CD4-positive, alpha-beta T cell treated with Interleukin-15 for 4 hours (primary cell): ENCODE results near the gene KCNMA1.

Experiments used
- DNase-seq: peaks from one replicate; pipeline ENCODE4 v3.0.0-alpha.2; 2020; ENCODE audit warnings: low spot score

KCNMA1 gene

GRCh38 chr10:77633376-77633775 is 4.2 kb downstream of the KCNMA1 start:
- no peak for DNase-seq

GRCh38 chr10:77631241-77631640 is 6.4 kb downstream of the KCNMA1 start:
- DNase-seq: no peak

- DNase-seq: no peak
Measured at GRCh38 chr10:77630507-77630848, 7.1 kb downstream of the KCNMA1 start.

- no peak for DNase-seq
Measured at GRCh38 chr10:77629775-77630506, 7.7 kb downstream of the KCNMA1 start.

- no peak for DNase-seq
Measured at GRCh38 chr10:77628906-77629730, 8.5 kb downstream of the KCNMA1 start.

GRCh38 chr10:77626266-77626935 is 11.2 kb downstream of the KCNMA1 start:
- DNase-seq: no peak

GRCh38 chr10:77625379-77625778 is 12.2 kb downstream of the KCNMA1 start:
- no peak for DNase-seq

- DNase-seq: no peak
Measured at GRCh38 chr10:77622889-77623291, 14.7 kb downstream of the KCNMA1 start.

- DNase-seq: no peak
Measured at GRCh38 chr10:77620731-77621130, 16.9 kb downstream of the KCNMA1 start.

GRCh38 chr10:77619964-77620703 is 17.5 kb downstream of the KCNMA1 start:
- DNase-seq: no peak

- no peak for DNase-seq
Measured at GRCh38 chr10:77618117-77618516, 19.5 kb downstream of the KCNMA1 start.

- DNase-seq: no peak
Measured at GRCh38 chr10:77616766-77617165, 20.8 kb downstream of the KCNMA1 start.

GRCh38 chr10:77614778-77615625 is 22.6 kb downstream of the KCNMA1 start:
- DNase-seq: no peak

- no peak for DNase-seq
Measured at GRCh38 chr10:77613476-77614130, 24.0 kb downstream of the KCNMA1 start.

- no peak for DNase-seq
Measured at GRCh38 chr10:77611670-77612069, 25.9 kb downstream of the KCNMA1 start.

GRCh38 chr10:77611221-77611620 is 26.4 kb downstream of the KCNMA1 start:
- no peak for DNase-seq

- no peak for DNase-seq
Measured at GRCh38 chr10:77609781-77610272, 27.8 kb downstream of the KCNMA1 start.

- DNase-seq: no peak
Measured at GRCh38 chr10:77608281-77608680, 29.3 kb downstream of the KCNMA1 start.

- no peak for DNase-seq
Measured at GRCh38 chr10:77606751-77607150, 30.9 kb downstream of the KCNMA1 start.

GRCh38 chr10:77605466-77605865 is 32.1 kb downstream of the KCNMA1 start:
- no peak for DNase-seq

- no peak for DNase-seq
Measured at GRCh38 chr10:77604941-77605351, 32.7 kb downstream of the KCNMA1 start.
